ENCODE data around the gene TSHZ1.
"Not testable (repeated sequence)": the region's sequence is repeated elsewhere in the genome, so short reads cannot be mapped to it uniquely, and the experiment has no call there.

Gene TSHZ1

DNA sequence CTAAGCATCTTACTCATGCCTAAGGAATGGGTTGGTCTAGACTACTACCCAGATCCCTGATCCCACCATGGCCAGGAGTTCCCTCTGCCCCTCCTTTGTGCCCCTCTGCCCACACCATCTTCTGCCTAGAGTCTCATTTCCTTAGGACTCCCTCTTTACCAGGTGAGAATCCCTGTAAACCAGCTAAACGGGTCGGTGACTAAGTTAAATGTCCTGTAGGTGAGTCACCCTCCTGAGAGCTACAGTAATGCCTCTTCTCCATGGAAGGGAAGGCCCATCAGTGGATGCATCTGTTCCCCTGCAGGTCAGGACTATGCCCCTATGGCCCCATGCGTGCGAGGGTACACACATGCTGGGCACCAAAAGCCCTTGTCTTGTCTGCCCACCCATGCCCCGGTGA, 27.1 kb upstream of the TSHZ1 start:
- no peak for DNase-seq

DNA sequence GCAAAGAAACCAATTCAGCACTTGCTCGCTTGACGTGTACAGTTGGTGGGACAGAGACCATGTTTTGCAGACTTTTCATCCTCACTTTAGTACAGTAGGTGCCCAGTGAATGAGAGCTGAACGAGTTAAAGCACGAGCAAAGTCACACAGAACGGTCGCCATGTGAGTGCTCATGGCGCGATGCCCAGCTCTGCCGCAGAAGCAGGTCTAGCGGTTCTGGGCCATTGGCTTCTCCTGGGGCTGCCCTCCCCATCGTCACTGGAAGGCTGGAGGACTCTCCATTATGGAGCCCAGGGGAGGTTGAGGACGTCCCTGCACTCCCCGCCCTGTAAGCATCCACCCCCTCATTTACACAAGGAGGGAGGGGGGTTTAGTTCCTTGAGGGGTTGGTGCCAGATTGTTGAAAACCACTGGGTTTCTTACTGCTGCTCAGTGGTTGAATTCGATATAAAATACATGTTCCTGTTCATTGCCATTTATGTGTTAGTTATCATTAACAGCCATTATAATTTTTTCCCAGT, 26.6 kb upstream of the TSHZ1 start:
- DNase-seq, result no peak

DNA sequence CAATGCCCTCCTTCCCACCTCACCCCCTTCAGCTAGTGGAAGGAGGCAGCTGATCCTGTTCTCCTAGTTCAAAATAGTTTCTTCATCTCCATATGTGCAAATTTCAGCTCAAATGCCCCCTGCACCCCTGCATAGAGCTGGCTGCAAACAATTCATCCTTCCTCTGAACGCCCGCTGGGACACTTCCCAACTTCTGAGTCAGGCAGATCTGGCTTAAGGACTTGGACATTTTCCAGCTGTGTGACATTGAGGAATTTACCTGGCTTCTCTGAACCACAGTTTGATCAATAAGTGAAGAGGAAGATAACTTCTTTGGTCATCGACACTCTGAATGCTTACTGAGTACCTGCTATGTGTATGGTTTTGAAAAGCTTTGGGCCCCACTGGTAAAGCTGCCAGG, 25.1 kb upstream of the TSHZ1 start:
- DNase-seq, result no peak

DNA sequence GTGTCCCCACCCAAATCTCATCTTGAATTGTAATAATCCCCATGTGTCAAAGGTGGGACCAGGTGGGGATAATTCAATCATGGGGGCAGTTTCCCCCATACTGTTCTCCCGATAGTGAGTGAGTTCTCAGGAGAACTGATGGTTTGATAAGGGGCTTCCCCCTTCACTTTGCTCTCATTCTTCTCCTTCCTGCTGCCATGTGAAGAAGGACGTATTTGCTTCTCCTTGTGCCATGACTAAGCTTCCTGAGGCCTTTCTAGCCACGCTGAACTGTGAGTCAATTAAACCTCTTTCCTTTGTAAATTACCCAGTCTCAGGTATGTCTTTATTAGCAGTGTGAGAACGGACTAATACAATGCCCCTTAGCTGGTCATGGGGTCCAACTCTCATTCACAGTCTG, 22.9 kb upstream of the TSHZ1 start:
- DNase-seq, result not testable (repeated sequence)

DNA sequence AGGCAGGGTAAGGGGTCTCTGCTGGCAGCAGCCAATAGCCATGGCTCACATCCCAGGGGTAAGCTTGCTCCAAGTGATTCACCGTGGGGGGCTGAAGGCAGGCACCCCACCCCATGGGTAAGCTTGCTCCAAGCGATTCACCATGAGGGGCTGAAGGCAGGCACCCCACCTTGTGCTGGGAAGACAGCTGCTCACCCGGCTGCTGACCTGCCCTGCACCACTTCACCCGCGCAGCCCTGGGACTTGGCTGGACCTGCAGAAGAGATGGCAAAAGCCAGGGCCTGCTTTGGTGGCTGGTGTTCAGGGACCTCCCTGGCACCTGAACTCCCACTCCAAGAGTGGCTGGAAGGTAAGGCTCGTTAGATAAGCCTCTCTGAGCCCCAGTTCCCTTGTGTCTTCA, 20.9 kb upstream of the TSHZ1 start:
- DNase-seq, result no peak

DNA sequence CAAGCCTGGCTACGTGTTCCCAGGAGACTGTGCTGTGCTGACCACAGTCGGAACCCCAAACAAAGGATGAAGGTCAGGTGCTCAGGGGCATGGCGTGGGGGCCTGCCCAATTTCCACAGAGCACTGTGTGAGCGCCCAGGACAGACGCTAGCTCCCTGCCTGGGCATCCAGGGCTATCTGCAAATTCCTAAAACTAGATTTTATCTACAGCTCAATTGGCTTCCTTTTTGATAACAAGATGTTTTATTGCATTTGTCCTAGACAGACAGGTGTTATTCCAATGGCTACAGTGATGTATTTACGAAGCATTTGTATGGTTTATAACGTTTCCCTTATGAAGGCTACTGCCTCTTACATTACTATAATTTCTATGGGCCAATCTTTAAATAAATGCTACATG, 17.7 kb upstream of the TSHZ1 start:
- DNase-seq, result no peak

DNA sequence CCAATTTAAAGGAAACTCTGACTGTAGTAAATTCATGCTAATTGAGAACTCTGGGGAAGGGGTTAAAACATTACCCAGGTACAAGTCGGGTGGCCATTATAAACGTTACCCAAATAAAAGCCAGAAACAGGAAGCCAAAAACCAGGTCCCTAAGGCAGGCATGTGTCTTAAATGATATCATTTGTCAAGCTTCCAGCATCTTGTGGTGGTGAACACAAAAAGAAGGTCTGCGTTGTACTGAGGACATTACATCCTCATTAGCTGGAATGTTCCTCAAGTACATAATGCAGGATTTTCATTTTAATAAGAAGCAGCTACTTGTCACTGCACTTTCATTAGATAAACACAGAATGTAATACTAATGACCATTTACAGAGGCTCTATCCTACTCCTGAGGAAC, 12.6 kb upstream of the TSHZ1 start:
- DNase-seq, result no peak

DNA sequence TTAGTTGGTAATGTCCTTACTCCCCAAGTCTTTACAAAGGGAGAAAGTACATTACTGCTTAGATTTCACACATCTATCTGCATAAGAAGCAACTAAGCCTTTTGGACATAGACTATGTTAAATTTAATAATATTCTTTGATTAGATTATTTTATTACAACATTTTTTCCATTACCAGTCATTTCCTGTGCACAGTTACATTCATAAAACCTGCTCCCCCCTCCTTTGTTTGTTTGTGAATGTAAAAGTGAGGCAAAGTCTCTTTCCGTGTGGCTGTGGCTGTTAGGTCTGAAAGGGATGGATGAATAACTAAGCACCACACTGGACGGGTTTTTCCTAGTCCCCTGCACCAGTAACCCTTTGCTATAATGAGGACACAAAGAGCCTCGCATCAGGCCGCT, 11.3 kb upstream of the TSHZ1 start:
- no peak for DNase-seq

DNA sequence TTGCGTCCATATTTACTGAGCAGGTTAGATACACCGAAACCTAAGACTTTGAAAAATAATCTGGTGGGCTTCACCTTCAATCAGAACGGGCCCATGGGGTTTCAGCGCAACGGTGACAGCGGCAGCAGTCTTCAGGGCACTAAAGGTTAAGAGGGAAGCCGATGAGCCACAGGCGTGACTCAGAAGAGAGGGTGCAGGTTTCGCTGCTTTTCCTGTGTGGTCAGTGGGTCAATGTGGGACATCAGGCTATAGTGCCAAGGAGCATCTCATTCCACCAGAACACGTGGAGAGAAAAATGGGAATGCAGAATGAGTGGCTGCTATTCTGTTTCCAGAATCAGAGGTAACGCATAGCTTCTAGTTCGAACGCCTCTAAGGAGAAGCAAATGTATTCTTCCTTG, 10.5 kb upstream of the TSHZ1 start:
- no peak for DNase-seq

DNA sequence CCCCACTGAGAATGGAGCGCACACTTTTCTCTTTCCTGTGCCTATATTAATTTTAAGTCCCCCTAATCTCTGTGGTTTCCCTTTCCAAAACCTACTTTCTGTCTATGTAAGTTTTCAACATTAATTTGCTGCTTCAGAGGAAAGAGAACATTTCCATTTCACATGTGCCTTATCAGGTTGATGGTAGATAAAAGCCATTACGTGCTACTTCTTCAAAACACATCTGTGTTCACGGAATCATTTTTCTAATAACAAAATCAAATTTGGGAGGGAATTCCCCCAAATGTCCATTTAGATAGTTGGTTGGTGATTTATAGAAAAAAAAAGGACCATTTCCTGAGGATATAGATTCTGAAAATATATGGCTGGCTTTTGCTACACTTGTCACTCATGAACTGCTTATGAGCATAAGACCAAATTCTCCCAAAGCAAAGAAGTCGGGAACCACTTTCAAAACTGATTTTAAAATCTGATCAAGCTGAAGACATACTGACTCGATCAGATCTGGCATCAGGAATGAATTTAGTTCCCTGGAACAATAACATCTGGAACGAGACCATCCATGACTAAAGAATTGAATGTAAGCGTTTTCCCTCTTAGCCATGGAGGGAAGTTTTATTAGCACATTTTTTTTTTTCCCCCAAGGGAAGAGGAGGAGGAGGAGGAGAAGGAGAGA, 9.9 kb upstream of the TSHZ1 start:
- no peak for DNase-seq

DNA sequence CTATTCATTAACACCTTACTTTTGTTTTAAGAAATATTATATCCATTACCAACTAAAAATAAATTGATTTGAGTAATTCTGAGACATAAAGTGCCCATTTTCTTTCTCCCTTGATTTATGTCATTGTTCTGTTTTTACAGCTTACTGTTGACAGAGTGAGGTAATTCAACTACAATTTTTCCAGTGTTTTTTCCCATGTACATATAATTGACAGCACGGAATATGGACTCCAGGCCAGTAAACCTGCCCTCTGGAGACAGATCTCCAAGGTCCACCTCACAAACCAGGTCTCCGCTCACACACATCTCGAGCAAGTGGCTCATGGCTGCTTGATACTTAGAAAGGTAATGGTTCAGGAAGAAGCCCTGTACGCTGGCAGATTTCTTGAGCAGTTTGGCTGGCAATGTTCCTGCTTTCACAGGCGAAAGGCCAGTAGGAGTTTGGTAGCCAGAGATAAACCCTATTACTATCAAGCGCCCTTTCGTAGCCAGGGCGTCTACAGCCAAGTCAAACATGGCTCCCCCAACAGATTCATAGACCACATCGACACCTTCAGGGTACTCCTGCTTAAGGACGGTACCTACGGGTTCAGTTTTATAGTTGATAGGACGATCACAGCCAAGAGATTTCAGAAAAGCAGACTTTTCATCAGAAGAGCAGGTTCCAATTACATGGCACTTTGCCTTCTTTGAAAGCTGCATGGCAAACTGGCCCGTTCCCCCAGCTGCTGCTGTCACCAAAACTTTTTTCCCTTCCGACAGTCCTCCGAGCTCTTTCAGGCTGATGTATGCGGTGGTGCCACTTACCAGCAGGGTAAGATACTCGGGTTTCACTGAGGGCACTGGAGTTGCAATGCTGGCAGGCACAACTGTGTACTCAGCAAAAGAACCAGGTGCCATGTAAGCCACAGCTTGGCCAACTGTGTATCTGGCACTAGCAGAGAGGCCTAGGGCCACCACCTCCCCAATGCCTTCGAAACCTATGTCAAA, 9.0 kb upstream of the TSHZ1 start:
- no peak for DNase-seq

DNA sequence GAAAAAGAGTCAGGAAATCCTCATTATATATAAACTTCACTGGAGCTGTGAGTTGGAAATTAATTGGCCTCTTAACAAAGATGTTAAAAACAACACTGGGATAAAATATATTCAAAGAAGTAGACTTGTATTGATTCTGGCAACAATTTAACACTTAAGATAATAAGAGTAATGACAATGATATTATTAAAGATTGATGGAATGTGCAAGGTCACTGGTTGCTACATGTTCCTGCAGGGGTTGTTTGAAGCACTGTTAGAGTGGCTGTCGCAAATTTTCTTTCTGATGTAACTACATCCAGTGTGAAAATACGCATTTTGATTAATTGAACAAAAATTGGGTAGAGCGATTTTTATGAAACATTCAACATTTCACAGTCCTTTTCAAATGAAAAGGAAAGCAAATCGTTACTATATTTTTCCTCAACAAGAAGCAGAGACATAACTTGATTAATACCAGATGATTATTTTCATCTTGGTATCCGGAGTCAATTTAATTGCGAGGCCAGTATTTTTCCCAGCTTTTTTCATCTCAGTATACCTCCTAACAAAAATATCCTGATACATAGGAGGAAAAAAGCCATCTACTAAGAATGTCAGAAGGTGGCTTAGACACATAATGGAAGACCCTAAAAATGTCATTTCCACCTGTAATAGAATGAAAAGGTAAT, 7.8 kb upstream of the TSHZ1 start:
- DNase-seq, result no peak

DNA sequence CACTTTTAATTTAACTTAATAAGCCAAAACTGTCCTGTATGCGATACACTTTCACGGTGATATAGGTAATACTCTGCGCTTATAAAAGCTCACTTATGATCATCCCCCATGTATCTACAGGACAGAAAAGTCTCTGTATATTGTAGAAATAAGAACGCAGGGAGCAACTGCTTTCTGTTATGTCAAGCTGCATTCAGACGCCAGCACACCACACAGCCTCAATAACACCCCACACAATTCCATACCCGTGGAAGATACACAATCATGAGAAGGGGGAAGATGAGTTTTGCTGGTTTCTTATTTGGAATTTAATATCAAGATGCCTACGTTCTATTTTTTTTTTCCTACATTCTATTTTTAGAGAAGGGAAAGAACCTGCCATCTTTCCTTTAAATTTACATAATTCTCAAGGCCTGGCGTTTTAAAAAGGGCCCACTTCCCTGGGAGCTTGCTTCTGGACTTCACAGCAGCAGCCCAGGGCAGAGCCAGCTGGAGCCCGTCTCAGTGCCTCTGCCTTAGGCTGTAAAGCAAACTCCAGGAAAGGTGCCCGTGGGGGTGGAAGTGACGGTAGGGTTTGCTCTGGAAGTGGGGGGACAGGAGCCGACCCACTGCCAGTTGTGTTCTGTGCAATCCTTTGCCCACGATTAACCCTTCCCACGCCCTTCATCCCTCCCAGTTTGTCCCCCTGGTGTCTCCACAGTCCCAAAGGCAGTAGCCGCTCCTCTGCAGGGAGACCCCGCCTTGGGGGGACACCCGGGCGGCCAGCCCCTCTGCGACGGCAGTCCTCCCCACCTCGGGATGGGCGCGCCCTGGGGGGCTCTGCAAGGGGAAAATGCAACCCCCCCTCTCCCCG, 7.0 kb upstream of the TSHZ1 start:
- DNase-seq, result no peak

DNA sequence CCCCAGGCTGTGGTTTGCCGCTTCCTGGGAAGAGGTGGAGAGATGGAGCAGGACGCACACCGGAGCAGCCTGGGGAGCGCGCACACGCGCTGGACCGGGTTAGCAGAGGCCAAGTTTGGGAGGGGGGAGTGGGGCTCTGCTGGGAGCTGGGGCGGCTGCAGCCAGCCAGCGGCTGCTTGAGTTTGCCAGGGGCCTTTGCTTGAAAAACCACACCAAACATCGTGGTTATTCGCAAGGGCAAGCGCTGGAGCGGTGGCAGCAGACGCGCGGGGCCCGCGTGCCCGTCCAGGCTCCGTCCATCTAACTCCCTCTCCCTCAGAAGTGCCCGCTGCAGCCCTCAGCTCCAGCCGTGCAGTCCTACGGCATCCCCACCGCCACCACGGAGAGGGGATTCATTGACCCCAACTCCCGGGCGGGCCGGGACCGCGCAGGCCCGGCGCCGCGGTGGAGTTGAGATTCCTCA, 6.3 kb upstream of the TSHZ1 start:
- DNase-seq, result no peak

DNA sequence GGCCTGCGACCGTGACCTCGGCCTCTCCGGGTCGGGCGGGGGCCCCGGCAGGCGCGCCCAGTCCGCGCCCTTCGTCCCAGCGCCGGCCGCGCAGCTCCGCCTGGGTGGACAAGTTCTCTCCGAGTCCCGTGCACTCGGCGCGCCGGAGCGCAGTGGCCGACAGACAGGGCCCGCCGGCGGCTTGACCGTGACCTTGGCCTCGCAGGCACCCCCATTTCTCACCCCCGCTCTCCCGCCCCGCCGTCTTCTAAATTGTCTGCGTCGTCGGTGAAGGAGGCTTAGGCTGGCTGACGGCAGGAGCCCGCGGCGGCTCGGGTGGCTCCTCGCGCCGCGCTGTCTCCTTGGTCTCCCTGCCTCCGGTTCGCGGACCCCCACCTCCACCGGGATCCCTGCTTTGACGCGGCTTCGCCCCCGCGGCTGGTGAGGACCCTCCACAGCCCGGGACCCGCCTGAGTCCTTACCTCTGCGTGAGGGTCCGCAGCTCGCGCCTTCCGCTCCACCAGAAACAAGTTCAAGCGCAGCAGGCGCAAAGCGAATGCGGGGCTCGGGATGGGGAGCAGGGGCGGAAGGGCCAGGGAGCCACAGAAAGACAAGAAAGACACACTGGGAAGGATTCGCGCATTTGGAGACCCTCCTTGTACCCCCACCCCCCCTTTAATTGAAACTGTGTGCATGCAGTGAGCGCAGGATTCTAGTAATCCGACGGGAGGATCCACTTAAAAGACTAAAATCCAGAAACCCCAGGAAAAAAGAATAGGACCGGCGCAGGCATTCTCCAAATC, 5.7 kb upstream of the TSHZ1 start:
- DNase-seq, result no peak

DNA sequence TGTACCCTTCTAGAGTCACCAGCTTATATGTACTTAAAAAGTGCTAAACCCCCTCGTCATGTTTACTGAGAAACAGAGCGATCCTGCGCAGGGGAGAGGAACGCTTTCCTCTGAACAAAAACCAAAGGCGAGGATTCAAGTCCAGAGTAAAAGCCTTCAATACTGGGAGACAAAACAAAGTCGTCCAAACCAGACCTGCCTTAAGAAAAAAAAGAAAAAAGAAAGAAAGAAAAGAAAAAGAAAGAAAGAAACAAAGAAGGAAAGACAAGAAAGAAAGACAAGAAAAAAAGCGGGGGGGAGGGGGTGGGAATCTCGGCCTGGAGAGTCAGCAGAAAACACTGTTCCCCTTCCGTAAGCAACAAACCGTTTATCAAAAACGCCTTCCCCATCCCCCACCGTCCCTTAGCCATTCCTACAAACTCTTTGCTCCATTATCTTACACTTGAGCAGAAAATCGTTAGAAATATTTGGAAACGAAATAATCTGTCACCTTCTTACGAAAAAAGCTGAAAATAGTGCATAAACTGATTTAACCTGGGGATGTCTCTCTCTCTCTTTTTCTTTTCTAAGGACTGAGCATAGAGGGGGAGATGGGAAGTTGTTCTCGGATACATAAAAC, 5.0 kb upstream of the TSHZ1 start:
- no peak for DNase-seq

DNA sequence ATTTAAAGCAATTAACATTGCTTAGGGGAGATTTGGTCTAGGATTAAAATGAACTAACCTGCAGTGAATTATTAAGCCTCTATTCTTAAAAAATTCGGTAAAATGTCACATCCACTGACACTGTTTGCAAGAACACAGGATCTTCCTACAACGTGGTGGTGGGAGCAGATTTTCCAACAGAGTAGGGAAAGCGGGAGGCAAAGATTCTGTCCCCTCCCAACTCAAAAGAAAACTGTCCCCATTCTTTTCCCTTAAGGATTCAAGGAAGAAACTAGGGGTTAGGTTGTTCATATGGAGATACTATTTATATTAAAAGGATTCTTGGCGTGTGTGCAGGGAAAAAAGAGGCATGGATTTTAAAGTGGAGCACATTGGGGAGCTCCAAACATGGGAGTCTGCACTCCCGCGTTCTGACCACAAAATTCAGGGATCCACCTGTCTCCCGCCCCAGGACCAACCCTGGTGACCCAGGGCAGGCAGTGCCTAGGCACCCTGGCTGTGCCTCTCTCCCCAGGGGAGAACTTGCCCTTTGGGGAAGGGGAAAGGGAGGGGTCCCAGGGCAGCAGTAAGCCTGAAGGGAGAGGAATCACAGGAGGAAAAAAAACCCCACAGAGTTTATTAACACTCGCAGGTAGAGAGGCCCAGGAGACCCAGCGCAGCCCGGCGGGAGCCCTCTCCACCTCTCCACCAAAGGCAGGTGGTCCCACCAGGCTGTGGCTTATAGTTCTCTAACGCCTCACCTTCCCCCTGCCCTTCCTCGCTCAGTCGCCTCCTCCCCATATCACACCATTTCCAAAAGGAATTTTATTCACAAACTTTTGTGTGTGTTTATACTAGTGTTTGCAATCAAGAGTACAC, 3.9 kb upstream of the TSHZ1 start:
- DNase-seq, result no peak

DNA sequence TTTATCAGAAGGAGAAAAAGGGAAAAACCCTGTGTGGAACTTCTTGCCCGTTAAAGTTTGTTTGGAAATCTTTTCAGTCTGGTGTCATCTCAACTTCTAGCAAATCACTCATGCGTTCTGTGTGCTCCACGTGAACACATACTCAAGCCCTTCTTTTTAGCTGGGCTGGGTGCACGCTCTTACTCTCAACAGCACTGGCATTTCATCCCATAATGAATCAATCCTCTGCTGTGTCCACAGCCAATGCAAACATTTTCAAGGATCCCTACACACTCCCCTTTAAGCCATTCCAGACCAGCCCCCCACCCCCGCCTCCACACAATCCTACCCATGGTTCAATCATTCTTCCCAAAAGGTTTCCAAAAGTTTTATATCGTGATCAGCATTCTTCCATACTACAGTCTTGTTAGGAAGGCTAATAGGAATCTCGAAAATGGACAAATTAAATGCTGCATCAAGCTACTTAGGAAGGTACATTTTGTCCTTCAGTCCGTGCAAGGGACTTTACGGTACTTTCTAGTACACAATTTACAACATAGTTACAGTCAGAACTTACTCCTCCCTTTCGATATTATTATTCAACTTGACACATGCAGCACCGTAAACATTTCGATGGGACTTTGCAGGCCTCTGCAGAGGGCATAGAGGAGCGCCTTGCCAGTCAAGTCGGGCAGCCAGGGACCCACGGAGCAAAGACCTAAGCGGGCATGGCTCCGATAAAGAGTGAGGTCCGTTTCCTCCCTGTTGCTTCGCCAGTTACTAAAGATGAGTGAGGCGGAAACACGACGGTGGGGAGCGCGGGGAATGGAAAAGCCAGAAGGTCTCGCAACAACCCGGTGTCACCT, 3.1 kb upstream of the TSHZ1 start:
- no peak for DNase-seq

All from CD4-positive, alpha-beta T cell treated with Interleukin-1 beta for 1 hour (primary cell).